ENCODE measurements around the gene CFAP20DC. TPM values are rescaled to one million over a fixed set of nuclear protein-coding genes. Genes with fewer than 3 reads are reported as not detected.

The CFAP20DC gene
- total and polyA plus RNA-seq, 2 of the 4 experiments (the other 2 are of a cell fraction): 1.2 to 1.6 TPM

DNA sequence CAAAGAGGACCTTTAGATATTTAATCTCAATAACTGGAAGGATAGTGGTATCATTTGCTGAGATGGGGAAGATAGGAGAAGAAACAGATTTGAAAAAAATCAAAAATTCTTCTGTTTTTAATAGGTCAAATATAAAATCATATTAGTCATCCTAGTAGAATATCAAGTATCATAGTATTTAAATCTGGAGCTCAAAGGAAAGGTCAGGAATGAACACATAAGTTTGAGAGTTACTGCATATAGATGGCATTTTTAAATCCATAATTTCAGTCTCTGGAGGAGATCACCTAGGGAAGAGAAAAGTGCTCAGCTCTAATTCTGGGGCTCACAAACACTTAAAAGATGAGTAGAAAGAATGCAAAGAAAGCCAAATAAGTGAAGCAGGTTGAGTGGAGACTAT is 24.9 kb upstream of the CFAP20DC start:
- intact Hi-C loops (cut with micrococcal nuclease): no loop called here
- no peak overlapping the region for H3K27ac ChIP-seq (ENCODE audit: insufficient read depth, low read length)
- CTCF ChIA-PET: no interaction called here
- no peak overlapping the region for H2BK120ac ChIP-seq (ENCODE audit: low read depth, low read length)
- no peak overlapping the region for H3K4me2 ChIP-seq (ENCODE audit: low read depth, low read length)
- H2AFZ ChIP-seq (replicated peaks; ENCODE audit: low read length, poor library complexity): no peak overlapping the region
- H3K18ac ChIP-seq (ENCODE audit: low read depth, low read length): no peak overlapping the region
- no peak overlapping the region for H4K5ac ChIP-seq (ENCODE audit: low read depth, low read length)
- H4K20me1 ChIP-seq (ENCODE audit: insufficient read depth, low read length): no peaks in the 10 kb centered on the region
- H2BK5ac ChIP-seq (ENCODE audit: low read depth, low read length, poor library complexity, severe bottlenecking): no peak overlapping the region
- H3K56ac ChIP-seq (ENCODE audit: extremely low read depth, insufficient read depth, low read length): no peak overlapping the region
- in situ Hi-C loops (cut with MboI; ENCODE audit: low sequenced_read_pairs): no loop called here
- no peak overlapping the region for H3K4me3 ChIP-seq (ENCODE audit: insufficient read depth, low read depth, low read length)
- DNase-seq: no peak
- dilution Hi-C loops (cut with HindIII; ENCODE audit: low sequenced_read_pairs, unreplicated experiment): no loop called here
- H3K4ac ChIP-seq (ENCODE audit: low read depth, low read length): no peak overlapping the region
- no peak overlapping the region for H3K23ac ChIP-seq (ENCODE audit: low read depth, low read length)
- BruUV-seq (replicated peaks): no TSS peak
- H4K91ac ChIP-seq (ENCODE audit: insufficient read depth, low read depth, low read length): no peak overlapping the region
- no peak overlapping the region for H2AK5ac ChIP-seq (ENCODE audit: low read depth, low read length)
- no peak for ATAC-seq (ENCODE audit: low read depth)
- 0 out of 2 replicates have a peak, but pooled peaks cover 1% of the 10 kb centered on the region for H3K4me1 ChIP-seq (ENCODE audit: control insufficient read depth, insufficient read depth, low read length)
- POLR2A ChIA-PET (ENCODE audit: unreplicated experiment): no interaction called here
- no peak overlapping the region for H3K9ac ChIP-seq (ENCODE audit: low read depth, low read length)
- no peaks in the 10 kb centered on the region for H3K79me1 ChIP-seq (ENCODE audit: low read depth in 1 of 2, low read length in 2 of 2)
- TF ChIP-seq CEBPB (IDR thresholded peaks at IDR 0.05; ENCODE audit: low read depth, low read length) (no peak), CHD1 (IDR thresholded peaks at IDR 0.05; ENCODE audit: low read depth, low read length) (no peak), SMC3 (IDR thresholded peaks at IDR 0.05; ENCODE audit: low read depth, low read length) (no peak), RFX5 (IDR thresholded peaks at IDR 0.05; ENCODE audit: low read depth, low read length) (no peak), MAFK (IDR thresholded peaks at IDR 0.05; ENCODE audit: low read depth, low read length) (no peak), RAD21 (IDR thresholded peaks at IDR 0.05; ENCODE audit: low read length) (no peak), NFE2L2 (IDR thresholded peaks at IDR 0.05; ENCODE audit: low read depth, low read length) (no peak), POLR2A (IDR thresholded peaks at IDR 0.05; ENCODE audit: low read depth, low read length) (no peak), MXI1 (IDR thresholded peaks at IDR 0.05; ENCODE audit: borderline replicate concordance, low read depth, low read length) (no peak)
- TF ChIP-seq, protein P1, sequence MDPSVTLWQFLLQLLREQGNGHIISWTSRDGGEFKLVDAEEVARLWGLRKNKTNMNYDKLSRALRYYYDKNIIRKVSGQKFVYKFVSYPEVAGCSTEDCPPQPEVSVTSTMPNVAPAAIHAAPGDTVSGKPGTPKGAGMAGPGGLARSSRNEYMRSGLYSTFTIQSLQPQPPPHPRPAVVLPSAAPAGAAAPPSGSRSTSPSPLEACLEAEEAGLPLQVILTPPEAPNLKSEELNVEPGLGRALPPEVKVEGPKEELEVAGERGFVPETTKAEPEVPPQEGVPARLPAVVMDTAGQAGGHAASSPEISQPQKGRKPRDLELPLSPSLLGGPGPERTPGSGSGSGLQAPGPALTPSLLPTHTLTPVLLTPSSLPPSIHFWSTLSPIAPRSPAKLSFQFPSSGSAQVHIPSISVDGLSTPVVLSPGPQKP (IDR thresholded peaks at IDR 0.05; ENCODE audit: borderline replicate concordance, low read depth, low read length): no peak
- H2AK9ac ChIP-seq (replicated peaks; ENCODE audit: low read depth, low read length, poor library complexity): no peak overlapping the region
- no peaks in the 10 kb centered on the region for H3K36me3 ChIP-seq (ENCODE audit: control insufficient read depth, insufficient read depth, low read length)
- H3K27me3 ChIP-seq (ENCODE audit: control insufficient read depth, insufficient read depth, low read length): no peaks in the 10 kb centered on the region
- no peak overlapping the region for H2BK20ac ChIP-seq (ENCODE audit: low read depth, low read length)
- H3K14ac ChIP-seq (replicated peaks; ENCODE audit: low read depth, low read length): no peak overlapping the region
- H4K8ac ChIP-seq (ENCODE audit: low read depth in 2 of 2, low read length in 2 of 2): no peak overlapping the region
- H3K9me3 ChIP-seq (ENCODE audit: control insufficient read depth, insufficient read depth, low read length): no peaks in the 10 kb centered on the region
- no peak overlapping the region for H2BK15ac ChIP-seq (ENCODE audit: low read depth, low read length)
- H3K9me1 ChIP-seq (ENCODE audit: insufficient read depth, low read length): no peaks in the 10 kb centered on the region
